HCT116 (cell line): Measurements from ENCODE around the gene KCNMB1. TPM values are rescaled to one million over a fixed set of nuclear protein-coding genes. Genes with fewer than 3 reads are reported as not detected.

Experiments
- ATAC-seq: fragments of 200-7000 bp; cut with Tn5 transposase; 2 replicates; pipeline ENCODE4 v1.9.1; 2020; ENCODE audit warnings: mild to moderate bottlenecking, moderate library complexity
- BruUV-seq: library from RNA; stranded (reverse); fragments of 400-500 nt; replicated peaks from 2 replicates; lab custom pipeline; 2021; lab: Mats Ljungman, UMichigan
- CTCF ChIA-PET: fragments of 300-600 bp; sonication (Branson Sonifier 250); formaldehyde crosslinking; loops from one replicate; lab custom pipeline; 2021; ENCODE audit warnings: antibody characterized with exemption; lab: Charles Lee
- POLR2A ChIA-PET: fragments of 300-600, 350-600 bp; sonication (Branson Sonifier 250); formaldehyde crosslinking; loops from one replicate; lab custom pipeline; 2021; ENCODE audit warnings: antibody characterized with exemption; lab: Charles Lee
- RAD21 ChIA-PET, 2 experiments: fragments of 300-600 bp; sonication (Branson Sonifier 250); formaldehyde crosslinking; loops; one replicate each; lab custom pipeline; 2023; ENCODE audit warnings: low total read pairs in 2 of 2; ENCODE audit not compliant: uncharacterized antibody in 2 of 2, unreplicated experiment in 2 of 2, low non-redundant PET in 1 of 2; lab: Charles Lee
- DNase-seq: peaks from one replicate; pipeline ENCODE4 v3.0.0-alpha.2; 2010; ENCODE audit warnings: low read depth, low spot score
- H2AFZ ChIP-seq: fragments of 200-600 bp; shearing (Covaris generic), sonication (generic); 2 replicates; pipeline ENCODE4 v1.6.1; 2017; ENCODE audit warnings: low read depth, mixed run types, mixed read lengths, antibody characterized with exemption, low read length; ENCODE audit not compliant: poor library complexity, severe bottlenecking
- H3K27ac ChIP-seq: 2 replicates; pipeline ENCODE4 v1.5.1; 2012; ENCODE audit warnings: low read depth, low read length
- H3K27me3 ChIP-seq: fragments of 200-600 bp; sonication (generic); 2 replicates; pipeline ENCODE4 v1.6.1; 2016; ENCODE audit warnings: mixed run types, low read length, mixed read lengths; ENCODE audit not compliant: insufficient read depth
- H3K36me3 ChIP-seq, 2 experiments: fragments of 200-500 bp in 1 of 2; fragments of 200-600 bp in 1 of 2; sonication (Bioruptor generic) in 1 of 2; sonication (generic) in 1 of 2; 2 replicates each; pipeline versions ENCODE4 v1.5.1 to v1.6.1; 2014 to 2016; ENCODE audit warnings: low read length in 2 of 2, inconsistent platforms in 1 of 2, mixed read lengths in 1 of 2, mixed run types in 1 of 2; ENCODE audit not compliant: insufficient read depth in 2 of 2, control insufficient read depth in 1 of 2
- H3K4me1 ChIP-seq, 2 experiments: fragments of 200-600 bp in 1 of 2; sonication (generic) in 1 of 2; 2 replicates each; pipeline versions ENCODE4 v1.5.1 to v1.6.1; 2012 to 2017; ENCODE audit warnings: low read length in 2 of 2, inconsistent platforms in 1 of 2, mild to moderate bottlenecking in 1 of 2, mixed read lengths in 1 of 2, mixed run types in 1 of 2, moderate library complexity in 1 of 2; ENCODE audit not compliant: insufficient read depth in 2 of 2, control insufficient read depth in 1 of 2
- H3K4me2 ChIP-seq: fragments of 200-600 bp; sonication (generic); 2 replicates; pipeline ENCODE4 v1.6.1; 2017; ENCODE audit warnings: mixed run types, low read length, mixed read lengths
- H3K4me3 ChIP-seq, 2 experiments: fragments of 200-600 bp in 1 of 2; sonication (generic) in 1 of 2; replicated peaks in 1 of 2; 2 replicates each; pipeline ENCODE4 v1.5.1; 2011 to 2016; ENCODE audit warnings: low read length in 2 of 2, control low read depth in 1 of 2, low read depth in 1 of 2, mild to moderate bottlenecking in 1 of 2, mixed read lengths in 1 of 2, mixed run types in 1 of 2
- H3K79me2 ChIP-seq: fragments of 200-600 bp; sonication (generic); 2 replicates; pipeline ENCODE4 v1.6.1; 2017; ENCODE audit warnings: mild to moderate bottlenecking, mixed run types, low read length, moderate library complexity, mixed read lengths; ENCODE audit not compliant: insufficient read depth
- H3K9ac ChIP-seq: fragments of 200-600 bp; sonication (generic); 2 replicates; pipeline ENCODE4 v1.6.1; 2016; ENCODE audit warnings: low read length, mixed read lengths
- H3K9me2 ChIP-seq: fragments of 200-600 bp; sonication (generic), shearing (Covaris generic); 2 replicates; pipeline ENCODE4 v1.6.1; 2017; ENCODE audit warnings: mixed run types, mild to moderate bottlenecking, moderate library complexity; ENCODE audit not compliant: insufficient read depth
- H3K9me3 ChIP-seq, 2 experiments: fragments of 200-500 bp in 1 of 2; fragments of 200-600 bp in 1 of 2; sonication (Bioruptor generic) in 1 of 2; sonication (generic) in 1 of 2; 2 replicates each; pipeline ENCODE4 v1.6.1; 2014 to 2017; ENCODE audit warnings: low read length in 2 of 2, mixed read lengths in 2 of 2, inconsistent platforms in 1 of 2, low read depth in 1 of 2, mild to moderate bottlenecking in 1 of 2, mixed run types in 1 of 2, moderate library complexity in 1 of 2; ENCODE audit not compliant: control insufficient read depth in 1 of 2, insufficient read depth in 1 of 2
- H4K20me1 ChIP-seq: fragments of 200-600 bp; sonication (generic), shearing (Covaris generic); 2 replicates; pipeline ENCODE4 v1.6.1; 2017; ENCODE audit warnings: mixed run types, mild to moderate bottlenecking, moderate library complexity; ENCODE audit not compliant: insufficient read depth
- CEBPB ChIP-seq: IDR thresholded peaks from 2 replicates; pipeline ENCODE4 v1.6.1; 2012; ENCODE audit warnings: low read depth
- EGR1 ChIP-seq: IDR thresholded peaks from 2 replicates; pipeline ENCODE4 v1.6.1; 2012; ENCODE audit warnings: low read depth
- EZH2phosphoT487 ChIP-seq: fragments of 200-600 bp; IDR thresholded peaks from 2 replicates; pipeline ENCODE4 v1.6.1; 2018; ENCODE audit warnings: antibody characterized with exemption, borderline replicate concordance
- POLR2A ChIP-seq: IDR thresholded peaks from 2 replicates; pipeline ENCODE4 v1.7.0; 2011; ENCODE audit warnings: borderline replicate concordance; ENCODE audit not compliant: insufficient read depth, insufficient read length; ENCODE audit errors: extremely low read depth
- POLR2AphosphoS5 ChIP-seq: IDR thresholded peaks from 2 replicates; pipeline ENCODE4 v1.6.1; 2011; ENCODE audit warnings: mild to moderate bottlenecking, low read depth, low read length, moderate library complexity
- SIN3A ChIP-seq: IDR thresholded peaks from 2 replicates; pipeline ENCODE4 v1.6.1; 2012; ENCODE audit warnings: low read depth
- SP1 ChIP-seq: IDR thresholded peaks from 2 replicates; pipeline ENCODE4 v1.6.1; 2012; ENCODE audit warnings: low read depth
- ZBTB33 ChIP-seq: IDR thresholded peaks from 2 replicates; pipeline ENCODE4 v1.6.1; 2011; ENCODE audit warnings: mild to moderate bottlenecking, low read length, moderate library complexity; ENCODE audit not compliant: insufficient replicate concordance; ENCODE audit errors: extremely low read depth
- ZFX ChIP-seq: fragments of 450-650 bp; IDR thresholded peaks from 2 replicates; pipeline ENCODE4 v1.6.1; 2017
- intact Hi-C: fragments of 100-400 bp; cut with micrococcal nuclease; formaldehyde crosslinking; loops from 2 replicates; pipeline ENCODE4 v1.10.0; 2022
- total RNA-seq: library from RNA; stranded (reverse); gene quantifications from one replicate; pipeline ENCODE4 v1.2.1, GENCODE V29; 2021; ENCODE audit not compliant: unreplicated experiment

The KCNMB1 gene
- total RNA-seq, 1 experiment from 2014 or later = not detected

- H3K9ac ChIP-seq = no peak overlapping the region
- ChIA-PET CTCF (no interaction called here), POLR2A (no interaction called here)
- no peaks in the 10 kb centered on the region for H3K9me2 ChIP-seq
- H3K4me1 ChIP-seq = no peaks in the 10 kb centered on the region
- H3K9me3 ChIP-seq = no peaks in the 10 kb centered on the region
- H3K27ac ChIP-seq = no peak overlapping the region
- no peak for ATAC-seq
- intact Hi-C loops = no loop called here
- no peaks in the 10 kb centered on the region for H4K20me1 ChIP-seq
- TF ChIP-seq EZH2phosphoT487 (no peak), ZFX (no peak), POLR2AphosphoS5 (no peak), SP1 (no peak), EGR1 (no peak), POLR2A (no peak), ZBTB33 (no peak), SIN3A (no peak), CEBPB (no peak)
- TF ChIP-seq, all 23 proteins: peak for 0
- DNase-seq = no peak
- no peaks in the 10 kb centered on the region for H3K79me2 ChIP-seq
- BruUV-seq = no TSS peak
- no peak overlapping the region for H3K4me3 ChIP-seq
- H3K36me3 ChIP-seq = no peaks in the 10 kb centered on the region
- RAD21 ChIA-PET = no interaction called here
- no peak overlapping the region for H2AFZ ChIP-seq
- no peak overlapping the region for H3K4me2 ChIP-seq
- peaks cover 75% of the 10 kb centered on the region for H3K27me3 ChIP-seq
These were observed 35.2 kb downstream of the KCNMB1 start for GRCh38 chr5:170353961-170354360.
